Measurements from ENCODE around the gene SLC6A1.
"Not testable (repeated sequence)": the region's sequence is repeated elsewhere in the genome, so short reads cannot be mapped to it uniquely, and the experiment has no call there.

DNA sequence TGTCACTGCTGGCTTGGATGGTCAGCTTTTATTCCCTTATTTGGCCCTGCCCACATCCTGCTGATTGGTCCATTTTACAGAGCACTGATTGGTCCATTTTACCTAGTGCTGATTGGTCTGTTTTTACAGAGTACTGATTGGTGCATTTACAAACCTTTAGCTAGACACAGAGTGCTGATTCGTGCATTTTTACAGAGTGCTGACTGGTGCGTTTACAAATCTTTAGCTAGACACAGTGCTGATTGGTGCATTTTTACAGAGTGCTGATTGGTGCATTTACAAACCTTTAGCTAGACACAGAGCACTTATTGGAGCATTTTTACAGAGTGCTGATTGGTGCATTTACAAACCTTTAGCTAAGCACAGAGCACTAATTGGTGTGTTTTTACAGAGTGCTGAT, 82.6 kb downstream of the SLC6A1 start:
- TF ChIP-seq, protein P1, sequence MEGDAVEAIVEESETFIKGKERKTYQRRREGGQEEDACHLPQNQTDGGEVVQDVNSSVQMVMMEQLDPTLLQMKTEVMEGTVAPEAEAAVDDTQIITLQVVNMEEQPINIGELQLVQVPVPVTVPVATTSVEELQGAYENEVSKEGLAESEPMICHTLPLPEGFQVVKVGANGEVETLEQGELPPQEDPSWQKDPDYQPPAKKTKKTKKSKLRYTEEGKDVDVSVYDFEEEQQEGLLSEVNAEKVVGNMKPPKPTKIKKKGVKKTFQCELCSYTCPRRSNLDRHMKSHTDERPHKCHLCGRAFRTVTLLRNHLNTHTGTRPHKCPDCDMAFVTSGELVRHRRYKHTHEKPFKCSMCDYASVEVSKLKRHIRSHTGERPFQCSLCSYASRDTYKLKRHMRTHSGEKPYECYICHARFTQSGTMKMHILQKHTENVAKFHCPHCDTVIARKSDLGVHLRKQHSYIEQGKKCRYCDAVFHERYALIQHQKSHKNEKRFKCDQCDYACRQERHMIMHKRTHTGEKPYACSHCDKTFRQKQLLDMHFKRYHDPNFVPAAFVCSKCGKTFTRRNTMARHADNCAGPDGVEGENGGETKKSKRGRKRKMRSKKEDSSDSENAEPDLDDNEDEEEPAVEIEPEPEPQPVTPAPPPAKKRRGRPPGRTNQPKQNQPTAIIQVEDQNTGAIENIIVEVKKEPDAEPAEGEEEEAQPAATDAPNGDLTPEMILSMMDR (IDR thresholded peaks at IDR 0.05; ENCODE audit: low read depth, low read length): not testable (repeated sequence)
- TF ChIP-seq EZH2phosphoT487 (IDR thresholded peaks at IDR 0.05; ENCODE audit: low read depth): not testable (repeated sequence)

All from OCI-LY3 (cell line).